GM18868 (cell line): ENCODE data around the gene ZNRF2.

Source experiments
- ATAC-seq: cut with Tn5 transposase; IDR thresholded peaks from one replicate; pipeline ENCODE4 v1.9.1; 2021; ENCODE audit warnings: mild to moderate bottlenecking, moderate library complexity; ENCODE audit not compliant: unreplicated experiment

ZNRF2 gene

DNA sequence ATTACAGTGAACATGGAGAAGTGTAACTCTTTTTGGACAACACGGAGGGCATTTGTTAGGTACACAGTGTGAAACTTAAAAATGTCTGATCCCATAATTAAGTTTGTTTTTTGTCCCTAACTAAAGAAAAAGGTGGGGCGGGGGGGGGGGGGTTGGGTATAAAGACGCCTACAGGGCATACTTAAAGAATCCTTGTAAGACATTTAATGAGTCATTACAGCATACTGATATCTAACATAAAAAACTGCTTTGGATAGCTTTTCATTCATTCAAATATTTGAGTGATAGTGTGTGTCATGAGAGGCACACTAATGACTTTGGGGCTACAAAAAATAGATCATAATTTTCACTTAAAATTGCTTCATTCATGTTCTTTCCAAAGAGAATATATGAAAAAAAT lies 31.2 kb downstream of the ZNRF2 start:
- no peak for ATAC-seq

DNA sequence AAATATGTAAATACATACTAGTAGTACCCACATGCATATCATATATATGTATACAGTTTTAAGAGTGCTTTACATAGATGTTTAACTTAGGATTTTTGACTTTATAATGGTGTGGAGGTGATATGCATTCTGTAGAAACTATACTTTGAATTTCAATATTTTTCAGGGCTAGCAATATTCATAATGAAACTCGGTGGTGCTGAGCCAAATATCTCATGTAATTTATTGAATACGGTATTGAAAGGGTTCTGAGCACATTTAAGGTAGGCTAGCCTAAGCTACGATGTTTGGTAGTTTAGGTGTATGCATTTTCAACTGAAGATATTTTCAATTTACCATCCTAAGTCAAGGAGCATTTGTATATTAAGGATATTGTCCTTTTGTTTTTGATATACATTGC lies 36.0 kb downstream of the ZNRF2 start:
- no peak for ATAC-seq

DNA sequence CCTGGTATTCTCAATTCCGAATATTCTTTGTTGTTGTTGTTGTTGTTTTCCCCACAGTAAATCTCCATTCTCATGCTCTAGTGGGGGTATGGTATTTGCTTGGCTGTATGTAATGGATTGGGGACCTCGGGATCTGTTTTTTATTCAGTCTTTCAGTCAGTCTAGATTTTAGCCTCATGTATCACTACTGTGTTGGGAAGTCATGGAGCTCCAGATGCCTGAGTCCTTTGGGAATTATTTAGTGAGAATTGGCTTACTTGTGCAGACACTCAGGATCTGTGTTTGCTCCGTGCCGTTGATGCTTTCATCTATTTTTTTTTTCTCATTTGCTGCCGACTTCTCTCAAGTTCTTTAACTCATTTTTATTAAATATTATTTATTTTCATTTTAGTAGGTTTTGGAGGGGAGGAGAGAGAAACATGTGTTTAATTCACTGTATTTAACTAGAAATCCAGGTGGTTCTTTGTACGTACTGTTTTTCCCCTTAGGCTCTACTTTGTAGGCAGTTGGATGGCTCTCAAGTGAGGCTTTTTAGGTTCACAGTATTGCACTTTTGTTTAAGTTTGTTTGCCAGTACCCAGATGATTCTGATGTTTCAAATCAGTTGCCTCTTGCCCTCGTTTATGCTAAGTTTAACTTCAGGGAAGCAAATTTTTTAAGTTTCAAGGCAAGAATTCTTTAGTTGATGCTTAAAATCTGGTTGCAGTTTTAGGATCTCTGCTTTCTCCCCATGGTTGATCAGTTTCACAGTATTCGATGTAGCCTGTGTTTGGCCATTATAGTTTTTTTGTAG lies 36.9 kb downstream of the ZNRF2 start:
- no peak for ATAC-seq

DNA sequence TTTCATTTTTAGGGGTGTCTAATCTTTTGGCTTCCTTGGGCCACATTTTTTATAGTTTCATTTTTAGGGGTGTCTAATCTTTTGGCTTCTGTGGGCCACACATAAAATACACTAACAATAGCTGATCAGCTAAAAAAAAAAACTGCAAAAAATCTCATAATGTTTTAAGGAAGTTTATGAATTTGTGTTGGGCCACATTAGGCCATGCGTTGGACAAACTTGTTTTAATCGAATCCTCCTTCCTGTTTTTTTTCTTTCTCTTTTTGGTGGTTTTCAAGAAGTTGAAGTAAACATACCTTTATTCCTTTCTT lies 37.4 kb downstream of the ZNRF2 start:
- no peak for ATAC-seq

DNA sequence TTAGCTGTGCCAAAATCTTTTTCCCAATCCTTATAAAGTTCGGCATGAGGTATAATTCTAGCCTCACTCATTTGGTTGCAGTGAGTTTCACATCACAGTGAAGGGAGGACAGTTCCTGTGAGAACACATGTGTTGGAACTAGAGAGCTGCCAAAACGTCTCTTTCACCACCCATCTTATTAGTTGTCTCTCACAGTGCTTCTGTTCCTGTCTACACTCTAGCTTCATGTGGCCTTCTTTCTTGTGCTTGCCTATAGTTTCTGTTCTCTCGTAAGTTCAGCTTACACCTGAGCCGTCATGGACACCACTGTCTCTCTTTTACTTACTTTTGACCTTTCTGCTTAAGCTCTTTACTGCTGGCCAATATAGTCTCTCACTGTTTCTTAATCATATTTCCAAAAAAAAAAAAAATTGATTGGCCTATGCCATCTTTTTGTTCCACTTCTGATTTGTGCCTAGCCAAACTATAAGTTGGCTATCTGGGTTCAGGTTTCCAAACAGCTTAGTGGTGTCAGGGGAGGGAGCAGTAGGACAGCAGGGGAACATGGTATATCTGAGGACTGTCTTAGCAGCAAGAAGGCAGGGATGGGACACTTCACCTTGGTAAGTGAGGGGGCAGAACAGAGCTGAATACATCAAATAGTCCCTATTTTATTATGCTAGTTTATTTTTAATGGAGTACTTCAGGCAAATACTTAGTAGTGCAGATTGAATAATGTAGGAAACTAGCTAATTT lies 38.0 kb downstream of the ZNRF2 start:
- peak; percentile 65 for ATAC-seq

DNA sequence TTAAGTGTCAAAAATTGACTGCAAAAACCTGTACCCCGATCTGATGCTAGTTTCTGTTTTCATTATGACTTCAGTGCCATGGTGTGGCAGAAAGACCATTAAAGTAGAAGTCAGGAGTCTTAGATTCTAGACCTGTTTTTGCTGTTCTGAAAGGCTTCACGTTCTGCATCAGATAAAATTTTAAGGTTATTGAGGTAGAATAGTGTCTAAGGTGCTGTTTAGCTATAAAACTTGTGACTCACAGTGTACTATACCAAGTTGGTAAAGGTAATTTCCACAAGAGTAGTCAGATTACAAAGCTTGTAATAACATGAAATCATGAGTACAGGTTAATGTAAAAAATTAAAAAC lies 38.6 kb downstream of the ZNRF2 start:
- peak; percentile 58 for ATAC-seq

DNA sequence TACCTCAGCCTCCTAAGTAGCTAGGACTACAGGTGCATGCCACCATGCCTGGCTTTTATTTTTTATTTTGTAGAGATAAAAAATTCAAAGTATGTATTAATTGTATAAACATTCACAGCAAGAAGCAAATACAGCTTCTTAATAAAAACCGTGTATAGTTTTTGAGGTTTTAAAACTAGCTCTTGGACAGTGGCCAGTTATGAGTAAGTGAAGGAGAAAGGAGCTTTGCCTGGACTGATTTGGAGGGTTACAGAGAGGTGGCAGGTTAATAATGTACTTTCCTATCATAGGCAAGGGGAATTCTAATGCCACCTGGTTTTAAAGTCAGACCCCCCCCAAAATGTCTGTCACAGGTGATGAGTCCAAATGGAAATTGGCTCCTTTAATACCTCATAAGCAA lies 43.4 kb downstream of the ZNRF2 start:
- no peak for ATAC-seq

DNA sequence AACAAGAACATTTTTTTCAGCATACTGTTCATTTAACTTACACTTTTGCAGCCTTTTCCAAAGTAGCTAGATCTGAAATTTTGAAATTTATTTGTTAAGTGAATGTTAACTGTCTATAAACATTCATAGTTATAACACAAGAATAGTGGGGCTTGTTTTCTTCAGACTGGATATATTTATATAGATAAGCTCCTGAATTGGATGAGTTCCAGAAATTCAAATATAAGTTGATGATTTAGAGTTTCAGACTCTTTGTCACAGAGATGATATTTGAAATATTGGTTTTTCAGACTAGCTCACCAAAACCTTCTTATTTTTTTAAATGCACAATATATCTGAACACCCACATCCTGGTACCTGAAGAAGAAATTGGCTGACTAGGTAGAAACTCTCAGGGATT lies 44.0 kb downstream of the ZNRF2 start:
- no peak for ATAC-seq

DNA sequence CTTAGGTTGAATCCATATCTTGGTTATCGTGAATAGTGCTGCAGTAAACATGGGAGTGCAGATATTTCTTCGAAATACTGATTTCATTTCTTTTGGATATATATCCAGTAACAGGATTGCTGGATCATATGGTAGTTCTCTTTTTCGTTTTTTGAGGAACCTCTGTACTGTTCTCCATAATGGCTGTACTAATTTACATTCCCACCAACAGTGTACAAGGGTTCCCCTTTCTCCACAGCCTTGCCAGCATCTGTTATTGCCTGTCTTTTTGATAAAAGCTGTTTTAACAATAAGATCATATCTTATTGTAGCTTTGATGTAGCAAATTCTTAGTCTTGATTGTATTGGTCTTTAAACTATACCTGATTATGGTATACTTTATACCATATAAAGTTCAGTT lies 45.3 kb downstream of the ZNRF2 start:
- no peak for ATAC-seq

DNA sequence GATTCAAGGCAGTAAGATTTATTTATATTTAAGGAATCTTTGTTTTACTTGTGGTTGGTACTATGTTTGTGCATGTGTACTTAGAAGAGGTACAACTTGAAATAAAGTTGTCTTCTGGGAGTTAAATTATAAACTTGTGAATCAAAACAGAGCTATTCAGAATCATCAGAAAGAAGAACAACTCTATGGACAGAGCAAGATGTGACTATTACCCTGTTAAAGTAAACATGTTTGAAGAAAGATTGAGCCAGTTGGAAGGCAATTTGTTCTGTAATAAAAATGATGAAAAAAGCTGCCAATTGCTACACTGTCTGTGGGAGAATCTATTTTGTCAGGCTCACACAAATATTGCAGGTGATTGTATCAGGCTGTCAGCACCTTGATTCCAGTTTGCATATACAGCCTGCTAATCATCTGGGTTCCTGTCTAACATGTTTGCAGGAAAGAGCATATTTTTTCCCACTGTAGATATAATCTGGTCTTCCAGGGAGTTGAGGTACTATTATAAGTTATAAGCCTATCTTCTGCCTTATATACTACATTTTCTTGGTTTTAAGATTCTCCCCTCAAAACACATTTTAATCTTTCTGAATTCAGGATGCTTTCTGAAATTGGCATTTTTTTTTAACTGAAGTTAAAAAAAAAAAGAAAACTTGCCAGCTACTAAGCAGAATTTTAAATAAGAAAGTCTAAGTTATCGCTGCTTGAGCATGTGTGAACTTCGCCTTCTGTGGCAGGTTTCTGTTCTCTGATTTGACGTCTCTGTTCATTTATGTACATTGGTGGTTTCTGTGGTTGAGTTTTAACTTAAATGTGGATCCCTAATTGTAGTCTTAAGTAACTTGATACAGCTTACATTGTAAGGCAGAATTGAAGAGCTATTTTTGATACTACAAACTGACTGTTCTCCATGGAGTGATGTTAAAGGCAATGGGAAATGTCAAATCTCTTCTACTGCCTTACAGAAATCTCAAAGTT lies 46.0 kb downstream of the ZNRF2 start:
- ATAC-seq, result peak; percentile 95

DNA sequence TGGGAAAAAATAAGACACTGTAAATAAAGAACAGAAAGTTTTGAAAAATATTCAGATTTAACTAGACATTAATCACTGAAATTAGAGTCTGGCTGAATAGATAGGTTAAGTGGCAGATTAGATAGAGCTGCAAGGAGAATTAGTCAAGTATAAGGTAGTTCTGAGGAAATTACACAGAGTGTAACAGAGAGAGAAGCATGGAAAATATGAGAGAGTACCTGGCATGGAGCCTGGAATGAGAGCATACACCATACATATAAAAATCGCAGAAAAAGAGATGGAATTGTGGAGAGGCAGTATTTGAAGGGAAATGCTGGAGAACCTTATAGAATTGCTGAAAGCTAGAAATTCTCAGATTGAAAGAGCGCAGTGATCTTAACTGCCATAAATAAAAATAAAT lies 46.9 kb downstream of the ZNRF2 start:
- no peak for ATAC-seq

DNA sequence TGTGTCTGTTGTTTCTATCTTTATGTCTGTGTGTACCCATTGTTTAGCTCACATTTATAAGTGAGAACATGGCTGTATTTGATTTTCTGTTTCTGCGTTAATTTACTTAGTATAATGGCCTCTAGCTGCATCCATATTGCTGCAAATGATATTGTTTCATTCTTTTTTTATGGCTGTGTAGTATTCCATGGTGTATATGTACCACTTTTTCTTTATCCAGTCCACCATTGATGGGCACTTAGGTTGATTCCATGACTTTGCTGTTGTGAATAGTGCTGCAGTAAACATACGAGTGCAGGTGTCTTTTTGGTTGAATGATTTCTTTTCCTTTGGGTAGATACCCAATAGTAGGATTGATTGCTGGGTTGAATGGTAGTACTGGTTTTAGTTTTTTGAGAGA lies 48.2 kb downstream of the ZNRF2 start:
- no peak for ATAC-seq

DNA sequence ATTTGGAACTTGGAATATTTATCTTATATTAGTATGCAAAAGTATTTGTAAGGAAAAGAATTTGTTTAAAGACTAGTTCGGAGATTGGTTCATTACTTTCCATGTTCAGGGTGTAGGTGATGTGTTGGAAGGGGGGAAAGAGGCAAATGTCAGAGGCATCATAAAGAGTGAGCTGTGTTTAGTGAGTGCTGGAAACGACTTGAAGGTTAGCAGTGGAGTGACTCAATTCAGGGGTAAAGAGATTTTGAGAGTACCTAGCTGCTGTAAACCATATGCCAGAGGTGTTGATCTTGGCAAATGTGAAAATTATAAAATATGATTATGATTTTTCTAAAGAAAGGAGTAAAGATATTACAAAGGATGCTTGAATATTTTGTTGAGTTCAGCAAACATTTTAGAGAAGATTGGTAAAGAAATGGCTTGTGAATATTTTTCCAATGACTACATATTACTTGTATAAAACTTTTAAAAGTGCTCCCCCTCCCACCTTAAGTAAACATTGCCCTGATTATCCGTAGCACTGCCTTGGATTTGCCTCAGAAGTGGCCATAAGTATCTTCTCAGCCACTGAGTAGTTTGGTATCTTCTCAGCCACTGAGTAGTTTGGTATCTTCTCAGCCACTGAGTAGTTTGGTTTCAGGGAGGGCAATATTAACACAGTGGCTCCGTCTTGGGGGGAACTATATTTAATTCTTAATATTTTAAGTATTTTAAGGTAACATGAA lies 51.5 kb downstream of the ZNRF2 start:
- ATAC-seq, result no peak

DNA sequence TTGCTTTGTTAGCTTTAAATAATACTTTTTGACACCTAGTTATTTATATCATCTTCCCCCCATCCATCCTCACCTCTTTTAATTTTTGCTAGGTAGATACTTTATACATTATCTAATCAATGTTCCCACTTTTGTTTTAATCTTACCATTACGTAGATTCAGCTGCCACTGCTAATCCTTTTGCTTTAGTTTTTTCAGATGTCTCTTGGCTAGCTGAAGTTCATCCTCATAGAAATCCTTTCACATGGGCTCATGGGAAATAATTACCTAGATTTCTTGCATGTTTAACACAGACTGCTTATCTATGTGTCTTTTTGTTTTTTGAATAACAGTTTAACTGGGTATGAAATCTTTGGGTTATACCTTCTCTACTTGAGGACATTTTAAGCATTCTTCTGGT lies 60.1 kb downstream of the ZNRF2 start:
- no peak for ATAC-seq

DNA sequence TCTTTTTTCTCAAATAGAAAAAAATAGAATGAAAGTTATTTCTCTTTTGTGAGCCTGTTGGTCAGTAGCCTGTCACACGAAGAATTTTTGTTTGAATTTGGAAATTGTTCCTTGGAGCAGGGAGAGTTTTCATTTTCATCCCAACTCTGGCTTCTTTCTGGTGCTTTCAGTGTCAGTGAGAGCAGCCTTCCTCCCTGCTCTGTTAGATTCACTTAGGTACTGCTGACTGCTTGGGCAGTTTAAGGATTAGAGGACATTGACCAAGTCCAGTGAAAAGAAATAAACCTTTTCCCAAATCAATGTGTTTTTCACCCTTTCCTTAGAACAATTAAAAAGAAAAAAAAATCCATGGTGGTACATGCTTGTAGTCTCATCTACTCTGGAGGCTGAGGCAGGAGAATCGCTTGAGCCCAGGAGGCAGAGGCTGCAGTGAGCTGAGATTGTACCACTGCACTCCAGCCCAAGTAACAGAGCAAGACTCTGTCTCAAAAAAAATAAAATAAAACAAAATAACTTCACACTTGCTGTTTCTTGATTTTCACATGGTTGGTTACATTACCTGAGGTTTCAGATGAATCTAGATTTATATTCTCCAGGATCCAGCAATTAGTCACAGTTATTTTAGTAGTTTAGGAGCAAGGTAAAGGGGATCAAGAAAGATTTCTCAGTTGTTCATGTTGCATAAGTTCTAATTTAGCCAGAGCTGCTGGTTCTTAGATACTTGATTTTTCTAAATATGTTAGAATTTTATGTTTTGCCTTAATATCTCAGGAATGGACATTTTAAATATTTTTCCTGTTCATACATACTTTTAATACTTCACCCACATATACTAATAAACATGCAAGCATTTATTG lies 63.1 kb downstream of the ZNRF2 start:
- peak; percentile 16 for ATAC-seq

DNA sequence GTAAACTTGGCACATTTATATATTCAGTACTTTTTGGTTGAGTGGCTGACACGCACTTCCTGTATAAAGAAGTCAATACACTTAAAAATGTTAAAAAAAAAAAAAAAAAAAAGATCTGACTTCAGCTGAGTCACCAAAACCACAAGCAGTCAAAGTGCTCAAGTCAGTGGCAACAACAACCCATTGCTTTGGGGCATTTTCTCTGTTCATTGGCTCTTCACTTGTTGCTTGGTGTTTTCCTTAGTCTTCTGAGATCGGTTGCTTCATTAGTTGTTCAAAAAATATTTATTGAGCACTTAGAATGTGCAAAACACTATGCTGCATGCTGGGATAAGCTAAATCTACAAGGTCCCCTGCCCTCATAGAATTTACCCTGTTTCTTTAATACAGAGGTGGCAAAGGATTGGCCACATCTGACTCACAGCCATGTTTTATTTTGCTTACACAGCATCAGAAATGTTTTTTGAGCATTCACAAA lies 63.7 kb downstream of the ZNRF2 start:
- peak; percentile 77 for ATAC-seq

DNA sequence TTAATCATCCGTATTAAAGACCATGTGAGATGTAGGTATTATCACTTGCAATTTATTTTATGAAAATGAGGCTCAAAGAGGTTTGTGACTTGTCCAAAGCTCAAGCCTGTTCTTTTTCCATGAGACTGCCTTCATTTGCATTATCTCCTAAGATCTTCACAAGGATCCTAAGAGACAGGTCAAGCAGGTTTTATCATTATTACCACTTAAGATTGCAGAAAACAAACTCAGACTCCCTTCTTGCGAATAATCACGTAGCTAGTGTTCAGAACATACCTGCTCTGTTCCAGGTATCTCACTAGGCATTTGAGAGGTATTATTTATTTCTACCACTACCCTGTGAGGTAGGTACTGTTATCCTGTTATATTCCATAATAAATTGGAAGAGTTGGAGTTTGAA lies 64.8 kb downstream of the ZNRF2 start:
- ATAC-seq, result no peak

DNA sequence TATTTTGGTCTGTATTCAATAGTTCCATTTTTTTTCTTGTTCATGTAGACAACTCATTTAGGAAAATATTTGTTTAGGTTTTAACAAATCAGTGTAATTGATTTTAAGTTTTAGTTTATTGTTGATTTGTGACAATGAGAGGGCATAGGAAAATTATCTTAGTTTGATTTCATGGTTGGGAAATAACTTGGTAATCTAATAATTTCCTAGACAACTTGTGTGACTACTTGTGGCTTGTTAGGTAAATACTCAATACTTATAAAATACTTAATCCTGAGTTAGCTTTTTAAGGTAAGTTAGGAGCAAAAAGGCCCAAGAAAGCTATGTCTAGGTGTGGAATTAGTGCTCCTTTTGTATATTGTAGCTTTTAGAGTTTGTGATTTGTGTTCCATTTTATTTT lies 65.4 kb downstream of the ZNRF2 start:
- ATAC-seq, result no peak

DNA sequence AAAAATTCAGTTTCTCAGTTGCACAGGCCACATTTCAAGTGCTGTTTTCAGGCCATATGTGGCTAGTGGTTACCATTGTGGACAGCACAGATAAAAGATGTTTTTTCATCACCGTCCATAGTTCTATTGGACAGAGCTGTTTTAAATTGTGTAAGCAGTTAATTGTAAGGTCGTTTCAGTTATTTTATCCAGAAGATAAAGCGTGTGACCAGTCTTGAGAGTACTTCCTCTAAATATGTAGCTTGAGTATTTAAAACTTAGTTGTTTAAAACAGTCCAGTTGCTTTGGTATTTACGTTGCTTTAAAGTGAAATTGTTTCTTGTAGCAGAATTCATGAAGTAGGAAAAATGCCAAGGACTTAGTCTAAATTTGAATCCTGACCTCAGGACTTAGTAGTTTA lies 66.9 kb downstream of the ZNRF2 start:
- ATAC-seq, result no peak

DNA sequence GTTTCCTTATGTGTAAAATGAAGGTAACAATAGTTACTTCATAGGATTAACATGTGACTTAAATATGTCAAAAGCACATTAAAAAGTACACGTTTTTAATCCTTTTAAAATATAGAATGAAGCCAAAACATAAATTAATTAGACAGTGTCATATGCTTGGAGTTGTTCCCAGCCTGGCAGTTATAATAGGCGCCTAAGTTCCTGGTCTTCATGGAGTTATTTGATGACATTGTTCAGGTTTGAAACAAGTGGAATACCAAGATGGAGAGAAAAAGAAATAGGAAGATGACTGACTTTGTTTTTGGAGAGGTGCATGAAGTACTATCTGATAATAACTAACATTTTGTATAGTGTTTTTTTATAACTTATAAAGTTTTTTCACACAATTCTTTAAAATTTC lies 67.3 kb downstream of the ZNRF2 start:
- no peak for ATAC-seq
